ENCODE results near the gene LRRC7. TPM values are rescaled to one million over a fixed set of nuclear protein-coding genes. Genes with fewer than 3 reads are reported as not detected.

The LRRC7 gene
- total RNA-seq, 1 donor from 2014 or later = not detected

- POLR2A ChIA-PET = no interaction called here
- DNase-seq (no peak), ATAC-seq (ENCODE audit: low read depth) (no peak)
- H3K4me3 Mint-ChIP-seq = no peak overlapping the region
- TF ChIP-seq CTCF (IDR thresholded peaks at IDR 0.05) = no peak
- intact Hi-C loops (cut with micrococcal nuclease) = no loop called here
- no peaks in the 10 kb centered on the region for H3K9me3 Mint-ChIP-seq
- no peaks in the 10 kb centered on the region for H3K27me3 Mint-ChIP-seq
- H3K36me3 Mint-ChIP-seq (ENCODE audit: low read depth) = no peaks in the 10 kb centered on the region
- CTCF ChIA-PET = no interaction called here
- no peaks in the 10 kb centered on the region for H3K4me1 Mint-ChIP-seq
- H3K27ac Mint-ChIP-seq = no peak overlapping the region
Observed at GRCh38 chr1:69535490-69535889, 32.2 kb upstream of the LRRC7 start.

GRCh38 chr1:69540052-69540451 lies 27.7 kb upstream of the LRRC7 start:
- no peaks in the 10 kb centered on the region for H3K4me1 Mint-ChIP-seq
- ChIA-PET POLR2A (no interaction called here), CTCF (no interaction called here)
- no peak overlapping the region for H3K27ac Mint-ChIP-seq
- no peak for DNase-seq
- no peak for TF ChIP-seq CTCF (IDR thresholded peaks at IDR 0.05)
- ATAC-seq (ENCODE audit: low read depth) = no peak
- intact Hi-C loops (cut with micrococcal nuclease) = no loop called here
- no peaks in the 10 kb centered on the region for H3K36me3 Mint-ChIP-seq (ENCODE audit: low read depth)
- H3K4me3 Mint-ChIP-seq = no peak overlapping the region
- no peaks in the 10 kb centered on the region for H3K27me3 Mint-ChIP-seq
- no peaks in the 10 kb centered on the region for H3K9me3 Mint-ChIP-seq

- ChIA-PET CTCF (no interaction called here), POLR2A (no interaction called here)
- no peaks in the 10 kb centered on the region for H3K36me3 Mint-ChIP-seq (ENCODE audit: low read depth)
- no peaks in the 10 kb centered on the region for H3K27me3 Mint-ChIP-seq
- H3K4me3 Mint-ChIP-seq = no peak overlapping the region
- ATAC-seq (ENCODE audit: low read depth) (no peak), DNase-seq (no peak)
- intact Hi-C loops (cut with micrococcal nuclease) = no loop called here
- H3K4me1 Mint-ChIP-seq = no peaks in the 10 kb centered on the region
- no peak for TF ChIP-seq CTCF (IDR thresholded peaks at IDR 0.05)
- no peak overlapping the region for H3K27ac Mint-ChIP-seq
- no peaks in the 10 kb centered on the region for H3K9me3 Mint-ChIP-seq
Observed at GRCh38 chr1:69551476-69552324, 16.0 kb upstream of the LRRC7 start.

- Mint-ChIP-seq H3K4me1 (no peaks in the 10 kb centered on the region), H3K9me3 (no peaks in the 10 kb centered on the region), H3K36me3 (ENCODE audit: low read depth) (no peaks in the 10 kb centered on the region), H3K27ac (no peak overlapping the region), H3K27me3 (no peaks in the 10 kb centered on the region), H3K4me3 (no peak overlapping the region)
- DNase-seq = no peak
- intact Hi-C loops (cut with micrococcal nuclease) = no loop called here
- ChIA-PET POLR2A (no interaction called here), CTCF (no interaction called here)
- ATAC-seq (ENCODE audit: low read depth) = no peak
- TF ChIP-seq CTCF (IDR thresholded peaks at IDR 0.05) = no peak
Observed at GRCh38 chr1:69553726-69554125, 14.0 kb upstream of the LRRC7 start.

- H3K4me3 Mint-ChIP-seq = peak overlapping the region; percentile 9
- DNase-seq (no peak), ATAC-seq (ENCODE audit: low read depth) (no peak)
- peaks cover 5% of the 10 kb centered on the region for H3K4me1 Mint-ChIP-seq
- no peak overlapping the region for H3K27ac Mint-ChIP-seq
- ChIA-PET CTCF (no interaction called here), POLR2A (no interaction called here)
- intact Hi-C loops (cut with micrococcal nuclease) = no loop called here
- H3K36me3 Mint-ChIP-seq (ENCODE audit: low read depth) = no peaks in the 10 kb centered on the region
- TF ChIP-seq CTCF (IDR thresholded peaks at IDR 0.05) = no peak
- no peaks in the 10 kb centered on the region for H3K9me3 Mint-ChIP-seq
- H3K27me3 Mint-ChIP-seq = peaks cover 40% of the 10 kb centered on the region
Observed at GRCh38 chr1:69568421-69569174, 876 bp downstream of the LRRC7 start.
